GM12873 (cell line): ENCODE measurements around the gene PIANP.

Experiments
- CTCF ChIP-seq: IDR thresholded peaks from 2 replicates; pipeline ENCODE4 v1.5.1; 2012; ENCODE audit warnings: low read depth, mild to moderate bottlenecking, moderate library complexity, low read length, control low read depth; ENCODE audit not compliant: insufficient read depth; ENCODE audit errors: missing control alignments

PIANP gene

GRCh38 chr12:6698352-6699046 lies 2.1 kb downstream of the PIANP start:
- TF ChIP-seq CTCF, result no peak

- peak; percentile 72 for TF ChIP-seq CTCF
Measured at GRCh38 chr12:6697584-6698351, 2.8 kb downstream of the PIANP start.

GRCh38 chr12:6696690-6697583 lies 3.7 kb downstream of the PIANP start:
- TF ChIP-seq CTCF, result no peak

GRCh38 chr12:6695313-6696045 lies 5.1 kb downstream of the PIANP start:
- TF ChIP-seq CTCF, result no peak

- TF ChIP-seq CTCF, result no peak
Measured at GRCh38 chr12:6694701-6695100, 5.9 kb downstream of the PIANP start.

- TF ChIP-seq CTCF, result no peak
Measured at GRCh38 chr12:6693832-6694355, 6.7 kb downstream of the PIANP start.
